Upper lobe of left lung (tissue), 4 donors: ENCODE results near the gene TMIGD3.

ENCODE experiments used
- CTCF ChIP-seq, 6 experiments: fragments of 450-650 bp in 4 of 6; fragments of 200-600 bp in 2 of 6; sonication (generic) in 2 of 6; IDR thresholded peaks; one replicate each; pipeline ENCODE4 v1.5.1; 2016 to 2019; ENCODE audit warnings: antibody characterized with exemption in 6 of 6
- EP300 ChIP-seq, 4 donors: sonication (generic); formaldehyde crosslinking; IDR thresholded peaks; one replicate each; pipeline ENCODE4 v1.5.1; 2017; ENCODE audit warnings: antibody characterized with exemption in 4 of 4, control low read depth in 2 of 4
- POLR2AphosphoS5 ChIP-seq, 2 donors: sonication (generic); formaldehyde crosslinking; IDR thresholded peaks; one replicate each; pipeline ENCODE4 v1.5.1; 2017; ENCODE audit warnings: antibody characterized with exemption in 2 of 2

DNA sequence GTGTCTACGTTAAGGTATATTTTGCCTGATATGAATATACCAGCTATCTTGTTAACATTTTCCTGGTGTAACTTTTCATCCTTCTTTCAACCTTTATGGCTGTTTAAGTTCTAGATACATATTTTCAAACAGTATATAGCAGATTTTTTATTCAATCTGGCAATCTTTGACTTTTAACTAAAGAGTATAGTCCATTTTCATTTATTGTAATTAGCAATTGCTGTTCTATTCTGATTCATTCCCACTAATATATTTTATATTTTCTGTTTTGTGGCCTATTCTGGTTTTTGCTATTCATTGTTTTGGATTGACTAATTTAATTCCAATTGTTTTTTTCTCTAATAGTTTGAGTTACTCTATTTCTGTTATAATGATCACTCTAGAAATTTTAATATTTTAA, 37.0 kb downstream of the TMIGD3 start:
- TF ChIP-seq CTCF (IDR thresholded peaks at IDR 0.05) = no peak
- no peak for TF ChIP-seq POLR2AphosphoS5 (IDR thresholded peaks at IDR 0.05)
- TF ChIP-seq EP300 (IDR thresholded peaks at IDR 0.05) = no peak
